ENCODE measurements around the gene MARK2.

- TF ChIP-seq EZH2 (IDR thresholded peaks at IDR 0.05; ENCODE audit: insufficient read depth, poor library complexity, severe bottlenecking): no peak
- TF ChIP-seq EZH2phosphoT487 (IDR thresholded peaks at IDR 0.05; ENCODE audit: insufficient read depth, low read depth): no peak
These were observed 84.4 kb downstream of the MARK2 start for GRCh38 chr11:63923319-63923718.
